K562 (cell line): Measurements from ENCODE around the gene JMJD1C. TPM values are rescaled to one million over a fixed set of nuclear protein-coding genes. Genes with fewer than 3 reads are reported as not detected.

ENCODE experiments used
- ARHGAP35 ChIP-seq: fragments of 450-650 bp; IDR thresholded peaks from 2 replicates; pipeline ENCODE4 v1.6.1; 2018; ENCODE audit not compliant: partially characterized antibody
- CEBPB ChIP-seq: fragments of 450-650 bp; IDR thresholded peaks from 2 replicates; pipeline ENCODE4 v1.6.1; 2016; ENCODE audit warnings: missing genetic modification characterization, missing compliant biosample characterization
- CHCHD3 ChIP-seq: fragments of 250-450 bp; sonication (Bioruptor Pico); IDR thresholded peaks from 2 replicates; pipeline ENCODE4 v2.1.2; 2022; ENCODE audit warnings: mild to moderate bottlenecking
- FOXM1 ChIP-seq, 2 experiments: fragments of 450-650 bp in 1 of 2; sonication (generic) in 1 of 2; formaldehyde crosslinking in 1 of 2; IDR thresholded peaks; 2 replicates each; pipeline versions ENCODE4 v1.6.1 to v1.9.0; 2017 to 2022; ENCODE audit warnings: low read depth in 2 of 2, mild to moderate bottlenecking in 2 of 2, missing genetic modification reagents in 1 of 2, moderate library complexity in 1 of 2
- HDAC6 ChIP-seq: IDR thresholded peaks from 2 replicates; pipeline ENCODE4 v1.6.1; 2012; ENCODE audit warnings: low read depth, mild to moderate bottlenecking, control low read depth, inconsistent platforms, low read length, moderate library complexity
- HNRNPLL ChIP-seq: fragments of 200-400 bp; formaldehyde crosslinking; IDR thresholded peaks from 2 replicates; pipeline ENCODE4 v1.6.1; 2017; ENCODE audit warnings: low read length, low read depth, mild to moderate bottlenecking; ENCODE audit not compliant: poor library complexity, severe bottlenecking
- KDM4B ChIP-seq, 2 experiments: fragments of 450-650 bp in 1 of 2; sonication (generic) in 1 of 2; IDR thresholded peaks; 2 replicates each; pipeline ENCODE4 v1.6.1; 2016 to 2017; ENCODE audit warnings: borderline replicate concordance in 2 of 2, antibody characterized with exemption in 1 of 2, low read depth in 1 of 2, mild to moderate bottlenecking in 1 of 2
- LCOR ChIP-seq: sonication (generic); formaldehyde crosslinking; IDR thresholded peaks from 2 replicates; pipeline ENCODE4 v1.8.0; 2022; ENCODE audit warnings: mild to moderate bottlenecking, missing genetic modification reagents
- RBM22 ChIP-seq: fragments of 200-400 bp; formaldehyde crosslinking; IDR thresholded peaks from 2 replicates; pipeline ENCODE4 v1.6.1; 2018; ENCODE audit warnings: low read length, low read depth; ENCODE audit not compliant: poor library complexity, severe bottlenecking
- SLC30A9 ChIP-seq: fragments of 250-450 bp; sonication (Bioruptor Pico); IDR thresholded peaks from 2 replicates; pipeline ENCODE4 v1.8.0; 2022; ENCODE audit warnings: mild to moderate bottlenecking, moderate library complexity
- SRSF7 ChIP-seq: fragments of 200-400 bp; formaldehyde crosslinking; optimal IDR thresholded peaks from 2 replicates; pipeline ENCODE3; 2017; ENCODE audit warnings: mild to moderate bottlenecking, low read depth, low read length
- TOE1 ChIP-seq, 2 experiments: fragments of 450-650 bp in 1 of 2; sonication (generic) in 1 of 2; formaldehyde crosslinking in 1 of 2; IDR thresholded peaks; 2 replicates each; pipeline versions ENCODE4 v1.7.1 to v1.8.0; 2016 to 2022; ENCODE audit warnings: borderline replicate concordance in 2 of 2, mild to moderate bottlenecking in 2 of 2, antibody characterized with exemption in 1 of 2, inconsistent platforms in 1 of 2, low read depth in 1 of 2, missing genetic modification reagents in 1 of 2, moderate library complexity in 1 of 2
- YBX1 ChIP-seq: fragments of 450-650 bp; IDR thresholded peaks from 2 replicates; pipeline ENCODE4 v1.7.1; 2016; ENCODE audit warnings: mild to moderate bottlenecking
- ZBTB1 ChIP-seq: sonication (generic); formaldehyde crosslinking; IDR thresholded peaks from 2 replicates; pipeline ENCODE4 v1.8.1; 2023; ENCODE audit warnings: missing genetic modification reagents, low read depth, mild to moderate bottlenecking, borderline replicate concordance
- polyA plus RNA-seq, 8 experiments: library from polyadenylated mRNA; depleted of rRNA in 4 of 8; stranded (reverse) in 5 of 8; unstranded in 3 of 8; fragments of >200 nt; fragmentation: Nextera tagmentation in 2 of 8; fragmentation: Illumina TruSeq in 1 of 8; extraction: Ambion mirVana in 2 of 8; extraction: Trizol in 1 of 8; gene quantifications; 2 replicates each; pipeline versions ENCODE4 v1.2.1 to v1.2.3, GENCODE V29; 2011 to 2014; ENCODE audit warnings: inconsistent platforms in 1 of 8, missing spikeins in 1 of 8
- total RNA-seq, 7 experiments: library from RNA; depleted of rRNA in 6 of 7; stranded (reverse); fragments of >200 nt in 6 of 7; fragmentation: Illumina TruSeq in 2 of 7; extraction: Trizol in 2 of 7; gene quantifications; 2 replicates each; pipeline versions ENCODE4 v1.2.1 to v1.2.3, GENCODE V29; 2011 to 2021; ENCODE audit warnings: low replicate concordance in 1 of 7
- TF ChIP-seq, protein P1 (sequence below): fragments of 250-450 bp; sonication (Bioruptor Pico); IDR thresholded peaks from 2 replicates; pipeline ENCODE4 v1.8.0; 2021; ENCODE audit warnings: moderate library complexity, mild to moderate bottlenecking, inconsistent platforms
- TF ChIP-seq, protein P2 (sequence below): fragments of 450-650 bp; formaldehyde crosslinking; IDR thresholded peaks from 2 replicates; pipeline ENCODE4 v1.4.0; 2020; ENCODE audit warnings: mild to moderate bottlenecking
- TF ChIP-seq, protein P3 (sequence below): fragments of 250-450 bp; sonication (Bioruptor Pico); IDR thresholded peaks from 2 replicates; pipeline ENCODE4 v1.8.0; 2022; ENCODE audit warnings: moderate library complexity, mild to moderate bottlenecking, inconsistent platforms
- TF ChIP-seq, protein P4 (sequence below): fragments of 450-650 bp; IDR thresholded peaks from 2 replicates; pipeline ENCODE4 v1.6.1; 2017; ENCODE audit warnings: antibody characterized with exemption
- TF ChIP-seq, protein P5 (sequence below): fragments of 250-450 bp; sonication (Bioruptor Pico); IDR thresholded peaks from 2 replicates; pipeline ENCODE4 v1.4.0; 2020; ENCODE audit warnings: mild to moderate bottlenecking, moderate library complexity

JMJD1C gene
- total and polyA plus RNA-seq, 9 of the 15 experiments (the other 6 are each of a cell fraction or from before 2014, with no cell fraction given): 25.3 to 68.0 (median 47.2) TPM

DNA sequence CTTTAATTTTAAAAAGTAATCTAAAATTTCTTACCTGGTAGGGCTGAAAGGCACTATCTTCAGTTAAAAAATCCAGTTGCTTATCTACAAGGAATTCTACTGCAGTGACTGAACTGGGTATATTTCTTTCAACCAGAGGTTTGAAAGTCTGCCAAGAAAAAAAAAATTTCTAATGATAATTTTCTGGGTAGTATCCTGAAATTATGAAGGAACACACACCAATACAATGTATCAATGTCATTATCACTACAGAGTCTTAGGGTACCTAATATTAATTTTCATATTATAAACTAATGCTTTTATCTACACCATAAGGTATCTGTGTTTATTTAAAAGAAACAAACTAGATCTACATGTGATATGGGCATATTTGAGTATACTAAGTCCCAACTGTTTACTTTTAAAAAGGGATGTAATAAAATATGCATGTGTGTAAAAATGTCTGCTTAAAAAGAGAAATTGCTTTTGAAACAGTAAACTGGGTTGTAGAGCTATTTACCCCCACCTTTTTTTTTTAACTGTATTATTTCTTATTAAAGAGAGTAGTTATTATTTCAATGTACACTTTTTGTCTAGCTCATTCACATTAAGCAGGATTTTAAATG is 201.1 kb downstream of the JMJD1C start (continued):
- no peak for TF ChIP-seq CHCHD3 (CRISPR knock-in tag)
- no peak for TF ChIP-seq ARHGAP35
- TF ChIP-seq ZBTB1: no peak
- TF ChIP-seq, protein P1, sequence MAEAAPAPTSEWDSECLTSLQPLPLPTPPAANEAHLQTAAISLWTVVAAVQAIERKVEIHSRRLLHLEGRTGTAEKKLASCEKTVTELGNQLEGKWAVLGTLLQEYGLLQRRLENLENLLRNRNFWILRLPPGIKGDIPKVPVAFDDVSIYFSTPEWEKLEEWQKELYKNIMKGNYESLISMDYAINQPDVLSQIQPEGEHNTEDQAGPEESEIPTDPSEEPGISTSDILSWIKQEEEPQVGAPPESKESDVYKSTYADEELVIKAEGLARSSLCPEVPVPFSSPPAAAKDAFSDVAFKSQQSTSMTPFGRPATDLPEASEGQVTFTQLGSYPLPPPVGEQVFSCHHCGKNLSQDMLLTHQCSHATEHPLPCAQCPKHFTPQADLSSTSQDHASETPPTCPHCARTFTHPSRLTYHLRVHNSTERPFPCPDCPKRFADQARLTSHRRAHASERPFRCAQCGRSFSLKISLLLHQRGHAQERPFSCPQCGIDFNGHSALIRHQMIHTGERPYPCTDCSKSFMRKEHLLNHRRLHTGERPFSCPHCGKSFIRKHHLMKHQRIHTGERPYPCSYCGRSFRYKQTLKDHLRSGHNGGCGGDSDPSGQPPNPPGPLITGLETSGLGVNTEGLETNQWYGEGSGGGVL (CRISPR knock-in tag): no peak
- peak; percentile 46 for TF ChIP-seq FOXM1 (IDR thresholded peaks at IDR 0.05; ENCODE audit: low read depth)
- TF ChIP-seq FOXM1 (CRISPR knock-in tag; IDR thresholded peaks at IDR 0.05; ENCODE audit: low read depth): no peak
- TF ChIP-seq, protein P2, sequence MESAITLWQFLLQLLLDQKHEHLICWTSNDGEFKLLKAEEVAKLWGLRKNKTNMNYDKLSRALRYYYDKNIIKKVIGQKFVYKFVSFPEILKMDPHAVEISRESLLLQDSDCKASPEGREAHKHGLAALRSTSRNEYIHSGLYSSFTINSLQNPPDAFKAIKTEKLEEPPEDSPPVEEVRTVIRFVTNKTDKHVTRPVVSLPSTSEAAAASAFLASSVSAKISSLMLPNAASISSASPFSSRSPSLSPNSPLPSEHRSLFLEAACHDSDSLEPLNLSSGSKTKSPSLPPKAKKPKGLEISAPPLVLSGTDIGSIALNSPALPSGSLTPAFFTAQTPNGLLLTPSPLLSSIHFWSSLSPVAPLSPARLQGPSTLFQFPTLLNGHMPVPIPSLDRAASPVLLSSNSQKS (CRISPR knock-in tag): no peak
- TF ChIP-seq HDAC6: no peak
- TF ChIP-seq CEBPB (tag): no peak
- no peak for TF ChIP-seq SLC30A9 (CRISPR knock-in tag)
- no peak for TF ChIP-seq RBM22
- no peak for TF ChIP-seq TOE1 (IDR thresholded peaks at IDR 0.05; ENCODE audit: borderline replicate concordance)
- no peak for TF ChIP-seq TOE1 (CRISPR knock-in tag; IDR thresholded peaks at IDR 0.05; ENCODE audit: borderline replicate concordance, low read depth)
- TF ChIP-seq YBX1: no peak
- TF ChIP-seq, protein P3, sequence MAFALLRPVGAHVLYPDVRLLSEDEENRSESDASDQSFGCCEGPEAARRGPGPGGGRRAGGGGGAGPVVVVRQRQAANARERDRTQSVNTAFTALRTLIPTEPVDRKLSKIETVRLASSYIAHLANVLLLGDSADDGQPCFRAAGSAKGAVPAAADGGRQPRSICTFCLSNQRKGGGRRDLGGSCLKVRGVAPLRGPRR (CRISPR knock-in tag): no peak
- TF ChIP-seq KDM4B (IDR thresholded peaks at IDR 0.05; ENCODE audit: borderline replicate concordance in 2 of 2, low read depth in 1 of 2): 0 out of 4 replicates have a peak, but pooled peaks of 1 of the 2 experiments have one; percentile 54
- no peak for TF ChIP-seq LCOR (CRISPR knock-in tag)
- no peak for TF ChIP-seq SRSF7
- TF ChIP-seq HNRNPLL: no peak
- TF ChIP-seq, protein P4, sequence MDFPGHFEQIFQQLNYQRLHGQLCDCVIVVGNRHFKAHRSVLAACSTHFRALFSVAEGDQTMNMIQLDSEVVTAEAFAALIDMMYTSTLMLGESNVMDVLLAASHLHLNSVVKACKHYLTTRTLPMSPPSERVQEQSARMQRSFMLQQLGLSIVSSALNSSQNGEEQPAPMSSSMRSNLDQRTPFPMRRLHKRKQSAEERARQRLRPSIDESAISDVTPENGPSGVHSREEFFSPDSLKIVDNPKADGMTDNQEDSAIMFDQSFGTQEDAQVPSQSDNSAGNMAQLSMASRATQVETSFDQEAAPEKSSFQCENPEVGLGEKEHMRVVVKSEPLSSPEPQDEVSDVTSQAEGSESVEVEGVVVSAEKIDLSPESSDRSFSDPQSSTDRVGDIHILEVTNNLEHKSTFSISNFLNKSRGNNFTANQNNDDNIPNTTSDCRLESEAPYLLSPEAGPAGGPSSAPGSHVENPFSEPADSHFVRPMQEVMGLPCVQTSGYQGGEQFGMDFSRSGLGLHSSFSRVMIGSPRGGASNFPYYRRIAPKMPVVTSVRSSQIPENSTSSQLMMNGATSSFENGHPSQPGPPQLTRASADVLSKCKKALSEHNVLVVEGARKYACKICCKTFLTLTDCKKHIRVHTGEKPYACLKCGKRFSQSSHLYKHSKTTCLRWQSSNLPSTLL: no peak
- TF ChIP-seq, protein P5, sequence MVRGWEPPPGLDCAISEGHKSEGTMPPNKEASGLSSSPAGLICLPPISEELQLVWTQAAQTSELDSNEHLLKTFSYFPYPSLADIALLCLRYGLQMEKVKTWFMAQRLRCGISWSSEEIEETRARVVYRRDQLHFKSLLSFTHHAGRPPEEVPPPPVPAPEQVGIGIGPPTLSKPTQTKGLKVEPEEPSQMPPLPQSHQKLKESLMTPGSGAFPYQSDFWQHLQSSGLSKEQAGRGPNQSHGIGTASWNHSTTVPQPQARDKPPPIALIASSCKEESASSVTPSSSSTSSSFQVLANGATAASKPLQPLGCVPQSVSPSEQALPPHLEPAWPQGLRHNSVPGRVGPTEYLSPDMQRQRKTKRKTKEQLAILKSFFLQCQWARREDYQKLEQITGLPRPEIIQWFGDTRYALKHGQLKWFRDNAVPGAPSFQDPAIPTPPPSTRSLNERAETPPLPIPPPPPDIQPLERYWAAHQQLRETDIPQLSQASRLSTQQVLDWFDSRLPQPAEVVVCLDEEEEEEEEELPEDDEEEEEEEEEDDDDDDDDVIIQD (CRISPR knock-in tag): no peak
